ENCODE results near the gene AANAT. TPM values are rescaled to one million over a fixed set of nuclear protein-coding genes. Genes with fewer than 3 reads are reported as not detected.

The AANAT gene
- total RNA-seq, 4 donors from 2014 or later = not detected

DNA sequence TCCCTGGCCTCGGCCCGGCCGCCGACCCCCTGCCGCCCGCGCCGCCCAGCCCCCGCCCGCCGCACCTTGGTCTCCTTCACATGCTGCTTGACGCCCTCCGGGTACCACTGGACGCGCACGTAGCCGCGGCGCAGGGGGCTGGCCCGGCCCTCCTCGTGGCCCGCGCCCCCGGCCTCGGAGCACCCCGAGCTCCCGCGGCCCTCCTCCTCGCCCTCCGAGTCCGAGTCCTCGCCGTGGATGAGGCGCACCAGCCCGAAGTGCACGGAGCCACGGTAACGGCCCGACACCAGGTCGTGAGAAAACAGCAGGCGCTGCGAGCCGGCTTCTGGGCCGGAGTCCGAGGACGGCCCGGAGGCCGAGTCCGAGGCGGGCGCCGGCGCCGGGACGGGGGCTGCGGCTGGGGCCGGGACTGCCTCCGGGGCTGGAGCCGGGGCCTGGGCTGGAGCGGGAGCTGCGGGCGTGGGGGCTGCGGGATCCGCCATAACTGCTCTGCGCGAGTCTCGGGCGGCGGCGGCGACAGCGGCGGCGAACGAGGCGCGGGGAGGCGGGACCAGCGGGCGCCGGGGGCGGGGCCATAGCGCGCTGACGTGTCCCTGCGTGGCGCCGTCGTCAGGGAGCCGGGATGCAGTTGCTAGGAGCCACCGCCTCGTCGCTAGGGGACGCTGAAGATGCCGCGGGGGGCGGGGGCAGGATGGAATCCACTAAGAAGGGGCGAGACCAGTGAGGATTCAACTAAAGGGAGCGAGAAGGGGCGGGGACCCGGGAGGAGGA, 14.6 kb upstream of the AANAT start, which contains the start of gene UBE2O:
Gene UBE2O (minus strand): TSS at position 493 of the 771 bp plus-strand sequence. CDS start 11 bp downstream, at position 482.
- intact Hi-C loops (cut with DNase I; ENCODE audit: low total_unique reads) = no loop called here
- TF ChIP-seq POLR2A (IDR thresholded peaks at IDR 0.05) (peak; percentile 65 to 67), CTCF (IDR thresholded peaks at IDR 0.05) (peak in 3 of 4 experiments; percentile 24 to 35 (median 25))
- no peaks in the 10 kb centered on the region for H3K36me3 ChIP-seq
- DNase-seq = peak; percentile 71 to 85
- peak within 1 kb of the TSS; percentile 29 to 88 for H3K4me3 ChIP-seq
- H3K27me3 ChIP-seq = no peaks in the 10 kb centered on the region
- H3K4me1 ChIP-seq = peaks cover 0 to 4% of the 10 kb centered on the region in 2 donors
- peak within 1 kb of the TSS; percentile 24 to 60 for H3K27ac ChIP-seq
- H3K9me3 ChIP-seq = no peaks in the 10 kb centered on the region

- TF ChIP-seq CTCF (IDR thresholded peaks at IDR 0.05) = no peak
- no peak for TF ChIP-seq POLR2A (IDR thresholded peaks at IDR 0.05)
- intact Hi-C loops (cut with DNase I; ENCODE audit: low total_unique reads) = no loop called here
- H3K27ac ChIP-seq = peak overlapping the region in 1 of 2 donors; percentile 24
- H3K36me3 ChIP-seq = no peaks in the 10 kb centered on the region
- no peaks in the 10 kb centered on the region for H3K9me3 ChIP-seq
- H3K4me3 ChIP-seq = peak overlapping the region in 1 of 2 donors; percentile 88
- peaks cover 0 to 4% of the 10 kb centered on the region in 2 donors for H3K4me1 ChIP-seq
- DNase-seq = no peak
- no peaks in the 10 kb centered on the region for H3K27me3 ChIP-seq
These were observed 14.0 kb upstream of the AANAT start for GRCh38 chr17:76453431-76453743.

GRCh38 chr17:76458580-76459490, 8.6 kb upstream of the AANAT start:
- Histone ChIP-seq H3K27ac (no peak overlapping the region), H3K36me3 (no peaks in the 10 kb centered on the region), H3K4me1 (no peaks in the 10 kb centered on the region), H3K4me3 (no peak overlapping the region), H3K27me3 (no peaks in the 10 kb centered on the region), H3K9me3 (no peaks in the 10 kb centered on the region)
- intact Hi-C loops (cut with DNase I; ENCODE audit: low total_unique reads) = no loop called here
- TF ChIP-seq POLR2A (IDR thresholded peaks at IDR 0.05) = no peak
- TF ChIP-seq CTCF (IDR thresholded peaks at IDR 0.05) = no peak
- no peak for DNase-seq

- Histone ChIP-seq H3K27ac (no peak overlapping the region), H3K9me3 (no peaks in the 10 kb centered on the region), H3K36me3 (no peaks in the 10 kb centered on the region), H3K4me3 (no peak overlapping the region), H3K27me3 (no peaks in the 10 kb centered on the region), H3K4me1 (no peaks in the 10 kb centered on the region)
- no peak for DNase-seq
- intact Hi-C loops (cut with DNase I; ENCODE audit: low total_unique reads) = no loop called here
- TF ChIP-seq POLR2A (IDR thresholded peaks at IDR 0.05) (no peak), CTCF (IDR thresholded peaks at IDR 0.05) (no peak)
These were observed 7.7 kb upstream of the AANAT start for GRCh38 chr17:76459674-76460073.

All from uterus (tissue), 4 donors.